AG09319 (cell line): ENCODE data around the gene GDF9.
A peak's percentile ranks its signal among the peaks of the same experiment; 100 is the strongest.

Experiments used
- DNase-seq: peaks from one replicate; pipeline ENCODE4 v3.0.0-alpha.2; 2010; ENCODE audit warnings: low read depth; ENCODE audit errors: extremely low read depth
- TF ChIP-seq, protein P1 (sequence below): IDR thresholded peaks from 2 replicates; pipeline ENCODE4 v1.5.1; 2011; ENCODE audit warnings: low read depth, mild to moderate bottlenecking, inconsistent platforms, low read length, moderate library complexity

The GDF9 gene

DNA sequence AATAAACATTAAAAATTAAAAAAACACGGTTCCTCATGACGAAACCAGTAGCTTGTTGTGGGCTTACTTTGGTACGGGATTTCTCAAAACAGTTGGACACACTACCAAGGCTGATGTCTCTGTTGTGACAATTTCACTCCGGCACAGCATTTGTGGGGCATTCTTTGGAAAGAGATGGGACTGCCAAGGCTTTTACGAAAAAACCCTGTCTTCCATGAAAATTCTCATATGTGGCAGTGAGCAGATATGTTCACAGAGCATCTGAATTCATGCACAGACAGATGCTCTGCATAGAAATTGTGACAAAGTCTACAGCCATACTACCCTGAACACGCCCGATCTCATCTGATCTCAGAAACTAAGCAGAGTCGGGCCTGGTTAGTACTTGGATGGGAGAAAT is 18.0 kb downstream of the GDF9 start:
- no peak for DNase-seq
- TF ChIP-seq, protein P1, sequence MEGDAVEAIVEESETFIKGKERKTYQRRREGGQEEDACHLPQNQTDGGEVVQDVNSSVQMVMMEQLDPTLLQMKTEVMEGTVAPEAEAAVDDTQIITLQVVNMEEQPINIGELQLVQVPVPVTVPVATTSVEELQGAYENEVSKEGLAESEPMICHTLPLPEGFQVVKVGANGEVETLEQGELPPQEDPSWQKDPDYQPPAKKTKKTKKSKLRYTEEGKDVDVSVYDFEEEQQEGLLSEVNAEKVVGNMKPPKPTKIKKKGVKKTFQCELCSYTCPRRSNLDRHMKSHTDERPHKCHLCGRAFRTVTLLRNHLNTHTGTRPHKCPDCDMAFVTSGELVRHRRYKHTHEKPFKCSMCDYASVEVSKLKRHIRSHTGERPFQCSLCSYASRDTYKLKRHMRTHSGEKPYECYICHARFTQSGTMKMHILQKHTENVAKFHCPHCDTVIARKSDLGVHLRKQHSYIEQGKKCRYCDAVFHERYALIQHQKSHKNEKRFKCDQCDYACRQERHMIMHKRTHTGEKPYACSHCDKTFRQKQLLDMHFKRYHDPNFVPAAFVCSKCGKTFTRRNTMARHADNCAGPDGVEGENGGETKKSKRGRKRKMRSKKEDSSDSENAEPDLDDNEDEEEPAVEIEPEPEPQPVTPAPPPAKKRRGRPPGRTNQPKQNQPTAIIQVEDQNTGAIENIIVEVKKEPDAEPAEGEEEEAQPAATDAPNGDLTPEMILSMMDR, result no peak

DNA sequence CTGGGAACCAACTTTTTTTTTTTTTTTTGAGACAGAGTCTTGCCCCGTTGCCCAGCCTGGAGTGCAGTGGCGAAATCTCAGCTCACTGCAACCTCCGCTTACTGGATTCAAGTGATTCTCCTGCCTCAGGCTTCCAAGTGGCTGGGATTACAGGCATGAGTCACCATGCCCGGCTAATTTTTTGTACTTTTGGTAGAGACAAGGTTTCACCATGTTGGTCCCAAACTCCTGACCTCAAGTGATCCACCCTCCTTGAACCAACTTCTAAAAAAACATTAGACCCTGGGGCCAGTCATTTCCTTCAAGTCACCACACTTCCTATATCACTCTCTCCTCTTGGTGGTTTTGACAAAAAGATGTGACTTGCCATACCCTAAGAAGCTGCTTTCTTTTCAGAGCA is 25.0 kb downstream of the GDF9 start:
- TF ChIP-seq, protein P1, result no peak
- DNase-seq, result peak; percentile 20

DNA sequence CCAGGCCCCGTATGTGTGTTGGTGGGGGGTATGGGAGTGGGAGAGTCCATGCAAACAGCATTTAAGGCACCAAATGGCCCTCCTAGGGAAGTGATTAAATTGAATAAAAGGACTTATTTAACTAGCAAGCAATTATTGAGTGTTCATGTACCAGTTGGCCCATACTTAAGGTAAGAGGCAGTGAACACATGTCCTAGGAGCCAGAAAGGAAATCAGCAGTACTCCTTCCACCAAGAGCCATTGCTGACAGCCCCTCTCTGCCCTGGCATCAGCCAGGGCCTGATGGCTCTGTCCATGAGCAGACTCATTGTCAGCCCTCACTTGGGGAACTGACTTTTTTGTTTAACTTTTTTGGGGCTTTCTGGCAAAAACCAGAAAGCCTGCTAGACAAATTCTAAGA is 25.4 kb downstream of the GDF9 start:
- TF ChIP-seq, protein P1, result no peak
- DNase-seq, result no peak

DNA sequence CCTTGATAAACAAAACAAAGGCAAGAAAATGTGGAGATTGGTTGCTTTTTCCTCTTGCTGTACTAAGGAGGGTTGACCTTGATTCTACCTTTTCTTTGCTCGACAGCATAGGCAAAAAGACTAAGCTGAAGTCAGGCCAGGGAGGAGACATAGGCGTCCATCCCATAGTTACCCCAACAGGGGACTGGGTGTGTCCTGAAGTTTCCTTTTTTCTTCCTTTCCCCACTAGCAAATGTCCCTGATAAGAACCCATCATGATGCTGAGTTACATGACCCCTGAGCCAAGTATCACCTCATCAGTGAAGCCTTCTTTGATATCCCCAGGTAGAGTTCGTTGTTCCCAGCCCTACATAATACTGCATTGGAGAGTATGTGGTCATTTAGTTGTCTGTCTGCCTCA is 26.0 kb downstream of the GDF9 start:
- TF ChIP-seq, protein P1, result no peak
- no peak for DNase-seq

DNA sequence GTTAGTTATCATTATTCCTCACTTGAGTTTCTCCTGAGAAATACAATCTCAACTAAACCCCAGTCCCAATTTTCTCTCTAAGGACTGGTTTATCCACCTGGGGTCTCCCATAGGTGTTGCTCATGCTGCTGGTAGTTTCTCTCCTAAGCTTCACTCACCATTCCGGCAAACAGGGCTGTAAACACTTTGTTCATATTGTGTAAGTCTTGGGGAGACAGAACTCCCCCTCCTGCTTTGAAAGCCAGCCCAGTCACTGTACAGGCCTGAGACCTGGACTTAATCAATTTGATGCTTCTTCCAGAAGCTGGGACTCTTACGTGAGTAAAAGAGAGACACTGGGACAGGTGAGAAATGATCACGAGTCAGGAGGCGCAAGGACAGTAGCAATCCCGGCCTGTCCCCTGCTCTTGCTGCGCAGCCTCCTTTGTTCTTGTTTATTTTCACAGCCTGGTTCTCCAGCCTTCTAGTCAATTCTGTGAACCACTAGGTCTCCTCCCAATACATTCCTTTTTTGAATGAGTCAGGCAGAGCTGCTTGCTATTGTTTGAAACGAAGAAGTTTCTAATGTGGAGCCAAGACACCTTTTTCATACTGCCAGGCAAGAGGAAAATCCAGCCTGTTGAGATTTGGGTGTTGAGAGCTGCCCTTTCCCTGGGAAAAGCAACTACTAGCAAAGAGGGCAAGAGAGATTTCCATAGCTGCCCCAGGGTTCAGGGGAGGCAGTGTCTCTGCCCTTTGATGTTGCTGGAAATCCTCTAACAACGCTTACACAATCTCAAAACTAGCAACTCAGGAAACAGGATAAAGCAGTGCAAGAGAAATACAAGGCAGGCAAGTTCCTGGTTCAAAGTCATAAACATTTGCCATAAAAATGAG is 26.6 kb downstream of the GDF9 start:
- TF ChIP-seq, protein P1, result no peak
- DNase-seq, result no peak

DNA sequence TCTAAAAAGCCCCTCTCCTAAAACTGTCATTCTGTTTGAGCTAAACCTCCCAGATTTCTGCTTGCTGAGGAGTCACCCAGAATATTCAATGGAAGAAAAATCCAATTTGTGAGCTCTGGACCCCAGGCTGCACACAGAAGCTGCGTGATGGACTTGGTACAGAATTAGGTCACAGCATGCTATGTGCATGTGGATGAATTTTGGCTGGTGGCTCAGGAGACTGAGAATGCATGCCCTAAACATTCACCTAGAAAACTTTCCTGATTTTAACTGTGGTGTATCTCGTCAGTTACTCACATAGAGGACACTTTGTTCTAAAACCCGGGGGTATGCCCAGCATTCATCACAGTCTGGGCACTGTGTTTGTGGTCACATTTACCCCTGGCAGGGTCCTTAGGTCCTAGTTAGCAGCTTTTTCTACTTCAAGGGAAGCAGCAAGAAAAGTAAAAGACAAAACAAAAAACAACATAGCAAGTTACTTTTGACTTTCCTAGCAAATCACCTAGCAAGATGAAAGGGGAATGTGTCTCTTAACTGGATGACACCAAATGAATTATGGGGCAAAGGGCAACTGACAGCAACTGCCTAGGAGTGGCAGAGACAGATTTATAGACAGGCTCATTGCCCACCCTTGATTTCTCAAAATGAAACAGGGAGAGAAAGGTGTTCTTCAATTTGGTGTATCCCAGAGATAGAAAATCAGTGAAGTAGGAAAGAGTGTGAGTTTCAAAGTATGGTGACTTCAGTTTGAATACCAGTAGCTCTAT is 27.6 kb downstream of the GDF9 start:
- TF ChIP-seq, protein P1, result no peak
- no peak for DNase-seq

DNA sequence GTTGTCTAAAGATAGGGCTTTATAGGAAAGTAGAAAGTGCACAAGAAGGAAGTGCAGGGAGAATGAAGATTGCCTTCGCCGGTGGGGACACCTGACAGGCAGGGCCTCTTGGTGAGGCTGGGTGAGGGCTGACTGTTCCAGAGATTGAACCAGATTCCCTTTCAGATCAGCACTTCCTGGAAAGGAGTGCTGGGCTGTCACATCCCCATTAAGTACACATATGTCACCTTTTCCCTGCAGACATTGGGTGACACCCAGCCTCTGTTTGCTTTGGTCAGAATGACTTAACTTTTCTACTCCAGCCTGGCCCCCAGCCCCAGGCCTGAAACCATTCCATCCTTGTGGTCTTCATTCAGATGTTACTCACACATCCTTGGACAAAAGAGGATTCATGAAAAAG is 28.4 kb downstream of the GDF9 start:
- TF ChIP-seq, protein P1, result no peak
- no peak for DNase-seq
